HepG2 (cell line): Measurements from ENCODE around the gene TMEM53. TPM values are rescaled to one million over a fixed set of nuclear protein-coding genes. Genes with fewer than 3 reads are reported as not detected.

Experiments
- EED ChIP-seq: sonication (generic); formaldehyde crosslinking; IDR thresholded peaks from 2 replicates; pipeline ENCODE4 v1.5.0; 2020; ENCODE audit warnings: mild to moderate bottlenecking, missing genetic modification reagents
- FOXA1 ChIP-seq, 2 experiments: fragments of 450-650 bp in 1 of 2; sonication (generic) in 1 of 2; formaldehyde crosslinking in 1 of 2; IDR thresholded peaks; 2 replicates each; pipeline versions ENCODE4 v1.4.0 to v1.6.1; 2016 to 2020; ENCODE audit warnings: missing genetic modification reagents in 1 of 2
- GABPA ChIP-seq, 2 experiments: IDR thresholded peaks; 2 replicates each; pipeline ENCODE4 v1.6.1; 2011 to 2016; ENCODE audit warnings: low read depth in 2 of 2, low read length in 1 of 2, missing biosample characterization in 1 of 2, missing genetic modification characterization in 1 of 2
- GMEB2 ChIP-seq: IDR thresholded peaks from 2 replicates; pipeline ENCODE4 v1.6.1; 2016; ENCODE audit warnings: missing biosample characterization, missing genetic modification reagents, low read depth
- HMGXB4 ChIP-seq, 2 experiments: sonication (generic) in 1 of 2; formaldehyde crosslinking in 1 of 2; IDR thresholded peaks; 2 replicates each; pipeline versions ENCODE4 v1.4.0 to v1.6.1; 2018 to 2020; ENCODE audit warnings: missing genetic modification reagents in 2 of 2, borderline replicate concordance in 1 of 2, low read depth in 1 of 2, mild to moderate bottlenecking in 1 of 2, missing biosample characterization in 1 of 2
- RBFOX2 ChIP-seq: fragments of 200-400 bp; formaldehyde crosslinking; IDR thresholded peaks from 2 replicates; pipeline ENCODE4 v1.6.1; 2017; ENCODE audit warnings: low read depth, mild to moderate bottlenecking, low read length
- UBTF ChIP-seq: sonication (generic); formaldehyde crosslinking; IDR thresholded peaks from 2 replicates; pipeline ENCODE4 v1.4.0; 2020; ENCODE audit warnings: mild to moderate bottlenecking, missing genetic modification reagents
- YY1 ChIP-seq: IDR thresholded peaks from 2 replicates; pipeline ENCODE4 v1.6.1; 2011; ENCODE audit warnings: low read length, low read depth, moderate library complexity, mild to moderate bottlenecking; ENCODE audit not compliant: insufficient read depth, insufficient replicate concordance
- ZNF484 ChIP-seq: sonication (generic); formaldehyde crosslinking; IDR thresholded peaks from 2 replicates; pipeline ENCODE4 v1.5.1; 2020; ENCODE audit warnings: mild to moderate bottlenecking, low read depth, missing genetic modification reagents, borderline replicate concordance
- ZNF567 ChIP-seq: sonication (generic); formaldehyde crosslinking; IDR thresholded peaks from 2 replicates; pipeline ENCODE4 v1.8.1; 2023; ENCODE audit warnings: mild to moderate bottlenecking, missing genetic modification reagents, borderline replicate concordance
- ZNF609 ChIP-seq: sonication (generic); formaldehyde crosslinking; IDR thresholded peaks from 2 replicates; pipeline ENCODE4 v1.4.0; 2020; ENCODE audit warnings: mild to moderate bottlenecking, missing genetic modification reagents, borderline replicate concordance
- ZSCAN12 ChIP-seq: sonication (generic); formaldehyde crosslinking; IDR thresholded peaks from 2 replicates; pipeline ENCODE4 v1.9.0; 2021; ENCODE audit warnings: mild to moderate bottlenecking, missing genetic modification reagents
- ZSCAN5A ChIP-seq: sonication (generic); formaldehyde crosslinking; IDR thresholded peaks from 2 replicates; pipeline ENCODE4 v1.8.0; 2022; ENCODE audit warnings: mild to moderate bottlenecking, missing genetic modification reagents, borderline replicate concordance
- polyA plus RNA-seq, 8 experiments: library from polyadenylated mRNA; depleted of rRNA in 3 of 8; stranded (reverse) in 7 of 8; unstranded in 1 of 8; fragments of >200 nt; fragmentation: Illumina TruSeq in 4 of 8; extraction: Trizol in 4 of 8; gene quantifications; 2 replicates each; pipeline versions ENCODE4 v1.2.1 to v1.2.3, GENCODE V29; 2011 to 2016; ENCODE audit warnings: low read depth in 4 of 8, missing spikeins in 1 of 8, mixed read lengths in 1 of 8; ENCODE audit not compliant: insufficient read depth in 1 of 8
- total RNA-seq, 5 experiments: library from RNA; depleted of rRNA; stranded (reverse); fragments of >200 nt; fragmentation: Illumina TruSeq; extraction: Trizol; gene quantifications; 2 replicates each; pipeline ENCODE4 v1.2.3, GENCODE V29; 2016; ENCODE audit warnings: low read depth in 1 of 5

TMEM53 gene
- total and polyA plus RNA-seq, 2 of the 13 experiments (the other 11 are each of a cell fraction or from before 2014, with no cell fraction given): 12.6 to 20.2 TPM

- TF ChIP-seq ZNF567 (CRISPR knock-in tag) (0 out of 2 replicates have a peak, but pooled peaks have one; percentile 32), ZSCAN5A (no peak), FOXA1 (IDR thresholded peaks at IDR 0.05) (no peak), FOXA1 (CRISPR knock-in tag; IDR thresholded peaks at IDR 0.05) (peak; percentile 38; the same call in 1 of the 2 replicates), GMEB2 (CRISPR knock-in tag) (peak; percentile 73), UBTF (CRISPR knock-in tag) (peak; percentile 67), GABPA (IDR thresholded peaks at IDR 0.05; ENCODE audit: low read depth, low read length) (no peak), GABPA (CRISPR knock-in tag; IDR thresholded peaks at IDR 0.05; ENCODE audit: low read depth) (peak; percentile 53; the same call in 1 of the 2 replicates), ZNF484 (no peak), HMGXB4 (CRISPR knock-in tag; IDR thresholded peaks at IDR 0.05; ENCODE audit: borderline replicate concordance in 1 of 2, low read depth in 1 of 2) (peak in 1 of 2 experiments; percentile 19; a peak in 1 of 4 replicates), RBFOX2 (peak; percentile 98), ZSCAN12 (CRISPR knock-in tag) (no peak), YY1 (peak; percentile 97), EED (CRISPR knock-in tag) (peak; percentile 74; the same call in 1 of the 2 replicates), ZNF609 (CRISPR knock-in tag) (0 out of 2 replicates have a peak, but pooled peaks have one; percentile 23)
Observed at GRCh38 chr1:44631647-44632539, 42.4 kb downstream of the TMEM53 start (continued).
